ENCODE measurements around the gene RUVBL2.

RUVBL2 gene

GRCh38 chr19:49057636-49058234 is 64.0 kb downstream of the RUVBL2 start, which contains the start of gene CGB7:
CGB7 (minus strand) TSS chr19:49057749; CDS start chr19:49055375, 2,374 bp downstream.
- peak within 1 kb of the TSS; percentile 23 for H3K27ac Mint-ChIP-seq (ENCODE audit: low read depth)
- peaks cover 52% of the 10 kb centered on the region for H3K27me3 Mint-ChIP-seq
- ATAC-seq (replicated peaks; ENCODE audit: extremely low read depth, poor library complexity, severe bottlenecking) = peak; percentile 50
- DNase-seq (ENCODE audit: low spot score in 2 of 2) = no peak
- no peaks in the 10 kb centered on the region for H3K9me3 Mint-ChIP-seq
- peak within 1 kb of the TSS; percentile 79 for H3K4me3 Mint-ChIP-seq
- H3K4me1 Mint-ChIP-seq = peaks cover 22% of the 10 kb centered on the region
- H3K36me3 Mint-ChIP-seq (ENCODE audit: insufficient read depth) = peaks cover 1% of the 10 kb centered on the region

- peak overlapping the region; percentile 79 for H3K4me3 Mint-ChIP-seq
- no peaks in the 10 kb centered on the region for H3K9me3 Mint-ChIP-seq
- no peak overlapping the region for H3K27ac Mint-ChIP-seq (ENCODE audit: low read depth)
- peaks cover 1% of the 10 kb centered on the region for H3K36me3 Mint-ChIP-seq (ENCODE audit: insufficient read depth)
- peaks cover 22% of the 10 kb centered on the region for H3K4me1 Mint-ChIP-seq
- peaks cover 52% of the 10 kb centered on the region for H3K27me3 Mint-ChIP-seq
- DNase-seq (ENCODE audit: low spot score in 2 of 2) (no peak), ATAC-seq (replicated peaks; ENCODE audit: extremely low read depth, poor library complexity, severe bottlenecking) (no peak)
Measured at GRCh38 chr19:49058562-49058961, 64.9 kb downstream of the RUVBL2 start.

DNA sequence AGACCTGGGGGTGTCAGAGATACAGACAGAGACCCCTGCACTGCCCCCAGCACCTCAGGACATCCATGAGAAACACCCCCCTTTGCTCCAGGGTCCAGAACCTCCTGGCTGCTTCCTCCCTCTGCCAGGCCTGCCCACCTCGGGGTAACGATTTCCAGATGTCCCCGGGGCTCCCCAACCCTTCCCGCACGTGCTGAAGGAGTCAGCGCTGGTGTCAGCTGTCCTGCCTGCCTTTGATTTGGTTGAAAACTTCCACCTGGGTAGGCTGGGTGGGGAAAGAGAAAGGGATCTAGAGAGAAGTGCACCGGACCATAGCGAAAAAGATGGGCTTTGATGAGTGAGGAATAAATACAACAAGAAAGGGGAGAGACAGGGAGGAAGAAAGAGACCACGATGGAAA is 65.4 kb downstream of the RUVBL2 start:
- ATAC-seq (replicated peaks; ENCODE audit: extremely low read depth, poor library complexity, severe bottlenecking) (no peak), DNase-seq (ENCODE audit: low spot score in 2 of 2) (no peak)
- no peak overlapping the region for H3K27ac Mint-ChIP-seq (ENCODE audit: low read depth)
- peaks cover 22% of the 10 kb centered on the region for H3K4me1 Mint-ChIP-seq
- H3K36me3 Mint-ChIP-seq (ENCODE audit: insufficient read depth) = no peaks in the 10 kb centered on the region
- no peaks in the 10 kb centered on the region for H3K9me3 Mint-ChIP-seq
- H3K27me3 Mint-ChIP-seq = peaks cover 52% of the 10 kb centered on the region
- H3K4me3 Mint-ChIP-seq = no peak overlapping the region

GRCh38 chr19:49061000-49061399 is 67.3 kb downstream of the RUVBL2 start:
- Mint-ChIP-seq H3K27me3 (peaks cover 63% of the 10 kb centered on the region), H3K4me1 (peaks cover 21% of the 10 kb centered on the region), H3K9me3 (no peaks in the 10 kb centered on the region), H3K4me3 (no peak overlapping the region), H3K36me3 (ENCODE audit: insufficient read depth) (no peaks in the 10 kb centered on the region), H3K27ac (ENCODE audit: low read depth) (no peak overlapping the region)
- DNase-seq (ENCODE audit: low spot score in 2 of 2) (no peak), ATAC-seq (replicated peaks; ENCODE audit: extremely low read depth, poor library complexity, severe bottlenecking) (no peak)

- Mint-ChIP-seq H3K27ac (ENCODE audit: low read depth) (no peak overlapping the region), H3K27me3 (peaks cover 65% of the 10 kb centered on the region), H3K36me3 (ENCODE audit: insufficient read depth) (no peaks in the 10 kb centered on the region), H3K4me1 (peaks cover 17% of the 10 kb centered on the region), H3K9me3 (no peaks in the 10 kb centered on the region), H3K4me3 (no peak overlapping the region)
- no peak for DNase-seq (ENCODE audit: low spot score in 2 of 2)
- ATAC-seq (replicated peaks; ENCODE audit: extremely low read depth, poor library complexity, severe bottlenecking) = no peak
Measured at GRCh38 chr19:49061445-49061844, 67.8 kb downstream of the RUVBL2 start.

GRCh38 chr19:49064029-49064629 is 70.4 kb downstream of the RUVBL2 start:
- DNase-seq (ENCODE audit: low spot score in 2 of 2) = no peak
- Mint-ChIP-seq H3K27me3 (peaks cover 59% of the 10 kb centered on the region), H3K4me3 (no peak overlapping the region), H3K9me3 (no peaks in the 10 kb centered on the region), H3K36me3 (ENCODE audit: insufficient read depth) (no peaks in the 10 kb centered on the region), H3K27ac (ENCODE audit: low read depth) (no peak overlapping the region), H3K4me1 (no peaks in the 10 kb centered on the region)
- ATAC-seq (replicated peaks; ENCODE audit: extremely low read depth, poor library complexity, severe bottlenecking) = no peak

DNA sequence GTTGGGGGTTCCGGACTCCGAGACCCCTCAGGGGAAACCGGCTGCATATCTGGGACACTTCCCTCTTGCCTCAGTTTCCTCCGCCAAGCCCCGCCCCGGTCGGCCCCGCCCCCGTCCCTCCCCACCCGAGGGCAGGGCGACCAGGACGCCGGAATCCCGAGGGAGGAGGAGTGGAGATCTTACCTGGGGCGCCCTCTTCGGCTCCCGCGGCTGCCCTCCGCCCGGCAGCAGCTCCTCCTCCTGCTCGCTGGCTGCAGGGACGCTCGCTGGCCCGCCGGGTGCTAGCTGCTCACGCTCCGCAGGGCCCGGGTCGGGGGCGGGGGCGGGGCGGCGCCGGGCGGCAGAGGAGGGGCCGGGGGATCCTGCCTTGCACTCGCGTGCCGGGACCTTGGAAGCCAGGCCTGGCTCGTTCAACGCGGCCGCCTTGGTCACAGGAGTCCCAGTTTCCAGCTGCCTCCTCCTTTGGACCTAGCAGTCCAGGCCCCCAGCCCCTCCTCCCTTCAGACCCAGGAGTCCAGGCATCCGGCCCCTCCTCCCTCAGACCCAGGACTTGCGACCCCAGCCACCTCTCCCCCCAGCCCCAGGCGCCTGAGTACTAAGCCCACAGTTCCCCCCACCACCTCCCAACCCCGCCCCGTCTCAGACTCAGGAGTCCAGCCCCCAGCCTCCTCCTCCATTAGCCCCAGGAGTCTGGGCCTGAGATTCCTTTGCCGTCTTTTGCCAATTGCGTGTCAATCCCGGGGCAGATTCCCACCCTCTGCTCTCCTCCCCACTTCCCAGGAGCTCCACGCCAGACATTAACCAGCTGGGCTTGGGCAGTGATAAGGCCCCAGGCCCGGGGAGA is 71.3 kb downstream of the RUVBL2 start, which contains the start of gene NTF4:
Gene NTF4, minus strand, starts transcription at position 51 of the 844 bp plus-strand sequence. CDS start 2,821 bp downstream, outside the sequence.
- no peaks in the 10 kb centered on the region for H3K4me1 Mint-ChIP-seq
- no peak within 1 kb of the TSS for H3K4me3 Mint-ChIP-seq
- H3K36me3 Mint-ChIP-seq (ENCODE audit: insufficient read depth) = no peaks in the 10 kb centered on the region
- ATAC-seq (replicated peaks; ENCODE audit: extremely low read depth, poor library complexity, severe bottlenecking) (no peak), DNase-seq (ENCODE audit: low spot score in 2 of 2) (no peak)
- H3K9me3 Mint-ChIP-seq = no peaks in the 10 kb centered on the region
- H3K27me3 Mint-ChIP-seq = peaks cover 64% of the 10 kb centered on the region
- no peak within 1 kb of the TSS for H3K27ac Mint-ChIP-seq (ENCODE audit: low read depth)
